Measurements from ENCODE around the gene SOST.
A peak's percentile ranks its signal among the peaks of the same experiment; 100 is the strongest.

SOST gene

DNA sequence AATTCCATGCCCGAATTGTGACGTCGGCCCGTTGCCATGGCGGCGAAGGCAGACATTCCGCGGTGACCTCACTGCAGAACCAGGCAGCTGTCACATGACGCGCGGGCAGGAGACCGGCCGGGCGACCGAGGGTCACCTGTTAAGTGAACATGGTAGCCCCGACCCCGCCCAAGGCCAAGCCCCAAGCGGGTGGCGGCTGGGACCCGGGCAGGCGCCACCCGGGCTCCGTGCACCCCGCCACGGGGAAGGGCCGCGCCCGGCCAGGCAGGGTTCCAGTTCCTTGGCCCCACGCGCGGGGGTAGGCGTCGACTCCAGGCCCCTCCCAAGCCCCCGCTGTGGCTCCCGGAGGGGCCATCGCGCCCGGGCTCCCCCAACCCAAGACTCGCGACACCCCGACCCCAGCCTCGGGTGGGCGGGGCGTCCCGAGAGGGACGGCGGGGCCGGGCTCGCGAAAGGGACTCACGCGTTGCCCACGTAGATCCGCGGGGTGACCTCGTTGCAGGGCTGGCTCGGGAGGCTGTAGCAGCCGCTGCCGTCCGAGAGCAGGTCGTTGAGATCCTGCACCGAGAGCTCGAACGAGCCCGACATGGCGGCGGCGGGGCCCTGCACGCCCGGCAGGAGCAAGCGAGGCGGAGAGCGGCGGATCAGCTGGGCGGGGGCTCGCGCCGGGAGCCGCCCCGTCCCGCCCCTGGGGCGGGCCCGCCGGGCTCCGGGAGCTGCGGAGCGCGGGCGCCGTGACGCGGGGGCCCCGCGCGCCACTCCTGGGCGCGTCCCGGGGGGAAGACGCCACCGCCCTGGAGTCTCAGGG lies 19.9 kb upstream of the SOST start, which contains the start of gene DUSP3:
DUSP3 (minus strand) TSS at position 641 of the 808 bp plus-strand sequence; CDS start at position 588, 53 bp downstream.
- peak within 1 kb of the TSS; percentile 93 for H4K8ac ChIP-seq (ENCODE audit: low read length)
- peak within 1 kb of the TSS in 1 of 2 experiments; percentile 83 for H2BK12ac ChIP-seq (ENCODE audit: low read length in 2 of 2)
- peak within 1 kb of the TSS; percentile 12 to 62 for H3K14ac ChIP-seq (ENCODE audit: low read length in 2 of 2)
- H3K18ac ChIP-seq (ENCODE audit: low read depth in 1 of 2, low read length in 2 of 2), result peak within 1 kb of the TSS; percentile 92
- peak within 1 kb of the TSS; percentile 96 to 98 for H3K4ac ChIP-seq (ENCODE audit: low read depth in 1 of 2, low read length in 2 of 2)
- H3K23ac ChIP-seq (ENCODE audit: low read length in 2 of 2), result no peak within 1 kb of the TSS
- peak within 1 kb of the TSS; percentile 94 for H2BK5ac ChIP-seq (ENCODE audit: low read depth, low read length, poor library complexity, severe bottlenecking)
- H3K27me3 ChIP-seq (ENCODE audit: control insufficient read depth in 1 of 2, insufficient read depth in 1 of 2, low read length in 2 of 2), result peaks cover 3 to 21% of the 10 kb centered on the region in 2 experiments
- peak within 1 kb of the TSS; percentile 94 for H4K91ac ChIP-seq (ENCODE audit: low read length)
- H3K79me1 ChIP-seq (replicated peaks; ENCODE audit: low read length, poor library complexity, severe bottlenecking), result peaks cover 27% of the 10 kb centered on the region
- peak within 1 kb of the TSS; percentile 97 for H2BK120ac ChIP-seq (ENCODE audit: low read depth, low read length)
- peak within 1 kb of the TSS; percentile 98 for H3K9ac ChIP-seq (ENCODE audit: low read length)
- H2BK15ac ChIP-seq (ENCODE audit: low read depth, poor library complexity, severe bottlenecking), result peak within 1 kb of the TSS; percentile 87
- H3K27ac ChIP-seq (ENCODE audit: low read length, poor library complexity, severe bottlenecking), result peak within 1 kb of the TSS; percentile 48
- H3K9me3 ChIP-seq (ENCODE audit: control insufficient read depth, low read length), result no peaks in the 10 kb centered on the region
- WGBS, result under 1% methylated on average over 86 of the region's 100 CpGs
- peak within 1 kb of the TSS; percentile 94 for H3K4me2 ChIP-seq (ENCODE audit: low read length, poor library complexity, severe bottlenecking)
- peak within 1 kb of the TSS; percentile 67 for H2AFZ ChIP-seq (ENCODE audit: low read depth, low read length)
- peak; percentile 97 for DNase-seq
- H3K36me3 ChIP-seq (ENCODE audit: control insufficient read depth in 1 of 2, insufficient read depth in 2 of 2, low read depth in 1 of 2, low read length in 2 of 2), result peaks cover 30 to 33% of the 10 kb centered on the region in 2 experiments
- H2AK5ac ChIP-seq (ENCODE audit: low read length, severe bottlenecking), result no peak within 1 kb of the TSS
- H3K4me3 ChIP-seq (ENCODE audit: insufficient read depth in 1 of 2, low read depth in 1 of 2, low read length in 2 of 2), result peak within 1 kb of the TSS; percentile 80 to 84
- H3K4me1 ChIP-seq (ENCODE audit: control insufficient read depth, insufficient read depth, low read depth, low read length), result peaks cover 13% of the 10 kb centered on the region

DNA sequence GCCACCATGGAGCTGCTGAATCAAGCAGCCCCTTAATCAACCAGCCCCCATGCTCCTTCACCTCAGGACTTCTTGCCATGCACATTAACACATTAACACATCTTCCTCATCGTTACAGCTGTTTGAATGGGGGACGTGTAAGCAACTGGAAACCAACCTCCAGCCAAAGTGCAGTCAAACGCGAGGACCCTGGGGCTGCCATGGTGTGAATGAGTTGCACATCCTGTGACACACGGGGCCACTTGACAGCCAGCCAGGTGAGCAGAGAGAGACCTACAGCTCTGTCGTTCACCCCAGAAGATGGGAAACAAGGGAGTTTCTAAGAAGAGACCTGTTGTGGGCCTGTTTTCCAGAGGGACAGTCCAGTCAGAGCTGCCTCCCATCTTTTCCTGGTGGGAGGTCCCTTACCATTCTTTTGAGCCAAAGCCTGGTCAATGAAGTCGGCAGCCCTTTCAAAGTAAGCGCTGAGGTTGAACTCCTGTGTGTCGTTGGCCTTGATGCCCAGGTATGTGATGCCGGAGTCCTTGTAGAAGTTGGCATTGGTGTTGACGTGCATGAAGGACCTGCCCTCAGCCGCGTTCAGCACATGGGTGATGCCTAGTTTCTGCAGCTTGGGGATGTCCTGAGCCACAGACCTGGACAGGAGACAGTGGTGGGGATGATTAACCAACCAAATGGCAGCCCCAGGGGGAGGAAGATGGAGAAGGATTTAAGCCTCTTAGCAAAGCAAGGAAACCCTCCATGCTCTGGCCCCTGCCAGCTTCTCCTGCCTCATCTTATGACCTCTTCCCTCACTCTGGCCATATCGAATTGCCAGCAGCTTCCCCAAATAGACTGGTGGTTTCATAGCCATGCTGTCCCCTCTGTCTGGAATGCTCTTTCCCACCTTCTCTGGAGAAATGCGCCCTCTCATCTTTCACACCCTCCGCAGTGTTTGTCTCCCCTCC lies 16.0 kb upstream of the SOST start:
- peaks cover 16% of the 10 kb centered on the region for H3K4me1 ChIP-seq (ENCODE audit: control insufficient read depth, insufficient read depth, low read depth, low read length)
- peaks cover 60 to 67% of the 10 kb centered on the region in 2 experiments for H3K36me3 ChIP-seq (ENCODE audit: control insufficient read depth in 1 of 2, insufficient read depth in 2 of 2, low read depth in 1 of 2, low read length in 2 of 2)
- H3K27ac ChIP-seq (ENCODE audit: low read length, poor library complexity, severe bottlenecking), result no peak overlapping the region
- H4K91ac ChIP-seq (ENCODE audit: low read length), result no peak overlapping the region
- H2AK5ac ChIP-seq (ENCODE audit: low read length, severe bottlenecking), result no peak overlapping the region
- H2BK15ac ChIP-seq (ENCODE audit: low read depth, poor library complexity, severe bottlenecking), result no peak overlapping the region
- no peak overlapping the region for H3K4me3 ChIP-seq (ENCODE audit: insufficient read depth in 1 of 2, low read depth in 1 of 2, low read length in 2 of 2)
- peak overlapping the region; percentile 7 for H3K4me2 ChIP-seq (ENCODE audit: low read length, poor library complexity, severe bottlenecking)
- H3K18ac ChIP-seq (ENCODE audit: low read depth in 1 of 2, low read length in 2 of 2), result no peak overlapping the region
- H2AFZ ChIP-seq (ENCODE audit: low read depth, low read length), result no peak overlapping the region
- H3K23ac ChIP-seq (ENCODE audit: low read length in 2 of 2), result no peak overlapping the region
- H3K79me1 ChIP-seq (replicated peaks; ENCODE audit: low read length, poor library complexity, severe bottlenecking), result peaks cover 46% of the 10 kb centered on the region
- H3K9ac ChIP-seq (ENCODE audit: low read length), result no peak overlapping the region
- WGBS, result 97% methylated on average over 16 of the region's 16 CpGs
- no peak overlapping the region for H2BK5ac ChIP-seq (ENCODE audit: low read depth, low read length, poor library complexity, severe bottlenecking)
- H3K9me3 ChIP-seq (ENCODE audit: control insufficient read depth, low read length), result no peaks in the 10 kb centered on the region
- H2BK12ac ChIP-seq (ENCODE audit: low read length in 2 of 2), result no peak overlapping the region
- H3K4ac ChIP-seq (ENCODE audit: low read depth in 1 of 2, low read length in 2 of 2), result no peak overlapping the region
- no peak for DNase-seq
- H4K8ac ChIP-seq (ENCODE audit: low read length), result no peak overlapping the region
- no peak overlapping the region for H3K14ac ChIP-seq (ENCODE audit: low read length in 2 of 2)
- H3K27me3 ChIP-seq (ENCODE audit: control insufficient read depth in 1 of 2, insufficient read depth in 1 of 2, low read length in 2 of 2), result peaks cover 0 to 3% of the 10 kb centered on the region in 2 experiments
- H2BK120ac ChIP-seq (ENCODE audit: low read depth, low read length), result no peak overlapping the region

DNA sequence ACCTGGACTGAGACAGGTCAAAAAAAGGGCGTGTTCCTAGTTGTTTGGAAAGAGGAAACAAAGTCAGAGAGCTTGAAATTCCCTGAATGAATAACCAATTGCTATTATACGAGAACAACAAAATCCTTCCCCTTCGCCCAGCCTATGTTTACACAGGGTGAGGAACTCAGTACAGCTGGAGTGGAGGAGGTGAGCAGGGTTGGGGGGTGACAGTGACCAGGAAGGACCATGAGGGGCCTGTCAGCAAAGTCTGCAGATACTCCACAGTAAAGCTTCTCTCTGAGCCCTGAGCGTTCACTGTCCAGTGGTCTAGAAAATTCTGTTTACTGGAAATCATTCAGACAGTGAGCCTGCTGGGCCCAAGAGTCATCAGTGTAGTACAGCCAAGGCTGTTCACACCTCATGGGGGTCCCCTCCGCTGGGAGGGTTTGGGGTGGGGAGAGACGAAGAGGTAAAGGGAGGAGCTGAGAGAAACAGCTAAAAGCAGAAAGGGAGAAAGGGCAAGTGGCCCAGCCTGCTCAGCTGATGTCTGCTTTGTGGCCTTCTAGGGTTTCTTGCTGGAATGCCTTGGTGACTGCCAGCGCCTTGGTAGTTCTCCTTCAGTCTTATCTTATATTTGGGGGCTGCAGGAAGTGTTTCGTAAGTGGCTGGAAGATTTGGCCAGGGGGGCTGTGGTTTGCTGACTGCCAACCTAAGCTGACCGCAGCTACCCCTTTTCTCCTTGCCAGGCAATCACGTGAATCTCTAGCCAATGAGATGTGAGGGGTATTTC lies 14.5 kb upstream of the SOST start:
- no peak overlapping the region for H3K14ac ChIP-seq (ENCODE audit: low read length in 2 of 2)
- peaks cover 46% of the 10 kb centered on the region for H3K79me1 ChIP-seq (replicated peaks; ENCODE audit: low read length, poor library complexity, severe bottlenecking)
- H3K27me3 ChIP-seq (ENCODE audit: control insufficient read depth in 1 of 2, insufficient read depth in 1 of 2, low read length in 2 of 2), result no peaks in the 10 kb centered on the region
- H4K8ac ChIP-seq (ENCODE audit: low read length), result no peak overlapping the region
- no peak overlapping the region for H2BK5ac ChIP-seq (ENCODE audit: low read depth, low read length, poor library complexity, severe bottlenecking)
- H4K91ac ChIP-seq (ENCODE audit: low read length), result no peak overlapping the region
- H3K18ac ChIP-seq (ENCODE audit: low read depth in 1 of 2, low read length in 2 of 2), result no peak overlapping the region
- no peak overlapping the region for H2BK15ac ChIP-seq (ENCODE audit: low read depth, poor library complexity, severe bottlenecking)
- no peak overlapping the region for H2BK12ac ChIP-seq (ENCODE audit: low read length in 2 of 2)
- DNase-seq, result no peak
- H3K4ac ChIP-seq (ENCODE audit: low read depth in 1 of 2, low read length in 2 of 2), result no peak overlapping the region
- H3K23ac ChIP-seq (ENCODE audit: low read length in 2 of 2), result no peak overlapping the region
- H3K4me2 ChIP-seq (ENCODE audit: low read length, poor library complexity, severe bottlenecking), result no peak overlapping the region
- H3K9ac ChIP-seq (ENCODE audit: low read length), result no peak overlapping the region
- no peak overlapping the region for H3K4me3 ChIP-seq (ENCODE audit: insufficient read depth in 1 of 2, low read depth in 1 of 2, low read length in 2 of 2)
- peaks cover 13% of the 10 kb centered on the region for H3K4me1 ChIP-seq (ENCODE audit: control insufficient read depth, insufficient read depth, low read depth, low read length)
- no peak overlapping the region for H3K27ac ChIP-seq (ENCODE audit: low read length, poor library complexity, severe bottlenecking)
- no peak overlapping the region for H2BK120ac ChIP-seq (ENCODE audit: low read depth, low read length)
- H3K9me3 ChIP-seq (ENCODE audit: control insufficient read depth, low read length), result no peaks in the 10 kb centered on the region
- peaks cover 72 to 83% of the 10 kb centered on the region in 2 experiments for H3K36me3 ChIP-seq (ENCODE audit: control insufficient read depth in 1 of 2, insufficient read depth in 2 of 2, low read depth in 1 of 2, low read length in 2 of 2)
- WGBS, result 94% methylated on average over 10 of the region's 10 CpGs
- H2AFZ ChIP-seq (ENCODE audit: low read depth, low read length), result no peak overlapping the region
- no peak overlapping the region for H2AK5ac ChIP-seq (ENCODE audit: low read length, severe bottlenecking)
